Activated CD4-positive, alpha-beta T cell treated with anti-CD3 and anti-CD28 coated beads for 4 hours (primary cell): ENCODE results near the gene MTA2.

Source experiments
- DNase-seq, 2 donors: peaks; one replicate each; pipeline ENCODE4 v3.0.0-alpha.2; 2020

The MTA2 gene

DNA sequence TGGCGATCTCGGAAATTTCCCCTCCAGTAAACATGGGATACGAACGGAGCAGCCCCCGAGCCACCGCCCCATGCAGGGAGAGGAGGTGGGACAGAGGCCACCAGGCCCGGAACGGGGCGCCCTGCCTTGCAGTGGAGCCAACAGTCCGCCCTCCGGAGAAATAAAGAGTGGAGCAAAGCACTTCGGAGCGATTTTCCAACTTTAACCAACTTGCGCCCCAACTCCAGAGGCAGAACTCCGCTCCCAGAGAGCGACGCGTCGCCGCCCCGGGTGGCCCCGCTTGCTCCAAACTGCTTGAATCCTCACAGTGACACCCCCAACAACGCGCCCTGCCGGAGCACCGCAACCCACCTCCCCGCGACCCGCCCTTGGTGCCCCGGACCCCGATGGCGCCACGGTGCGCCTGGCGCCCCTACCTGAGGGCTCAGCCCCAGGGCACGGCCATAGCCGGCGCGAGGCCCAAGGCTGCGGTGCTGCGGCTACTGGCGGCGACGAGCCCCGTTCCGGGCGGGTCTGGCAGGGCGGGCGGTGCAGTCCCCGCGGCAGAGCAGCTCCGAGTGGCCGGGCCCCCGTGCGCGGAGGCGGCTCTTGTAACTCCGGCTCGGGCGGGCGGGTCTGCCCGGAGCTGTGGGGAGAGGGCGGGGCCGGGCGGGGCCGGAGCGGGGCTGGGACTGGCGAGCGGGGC lies 55.3 kb downstream of the MTA2 start, which contains the start of gene AHNAK:
AHNAK (minus strand) TSS at position 563 of the 685 bp plus-strand sequence. CDS start 10,708 bp downstream, outside the sequence.
- peak; percentile 56 to 66 for DNase-seq

DNA sequence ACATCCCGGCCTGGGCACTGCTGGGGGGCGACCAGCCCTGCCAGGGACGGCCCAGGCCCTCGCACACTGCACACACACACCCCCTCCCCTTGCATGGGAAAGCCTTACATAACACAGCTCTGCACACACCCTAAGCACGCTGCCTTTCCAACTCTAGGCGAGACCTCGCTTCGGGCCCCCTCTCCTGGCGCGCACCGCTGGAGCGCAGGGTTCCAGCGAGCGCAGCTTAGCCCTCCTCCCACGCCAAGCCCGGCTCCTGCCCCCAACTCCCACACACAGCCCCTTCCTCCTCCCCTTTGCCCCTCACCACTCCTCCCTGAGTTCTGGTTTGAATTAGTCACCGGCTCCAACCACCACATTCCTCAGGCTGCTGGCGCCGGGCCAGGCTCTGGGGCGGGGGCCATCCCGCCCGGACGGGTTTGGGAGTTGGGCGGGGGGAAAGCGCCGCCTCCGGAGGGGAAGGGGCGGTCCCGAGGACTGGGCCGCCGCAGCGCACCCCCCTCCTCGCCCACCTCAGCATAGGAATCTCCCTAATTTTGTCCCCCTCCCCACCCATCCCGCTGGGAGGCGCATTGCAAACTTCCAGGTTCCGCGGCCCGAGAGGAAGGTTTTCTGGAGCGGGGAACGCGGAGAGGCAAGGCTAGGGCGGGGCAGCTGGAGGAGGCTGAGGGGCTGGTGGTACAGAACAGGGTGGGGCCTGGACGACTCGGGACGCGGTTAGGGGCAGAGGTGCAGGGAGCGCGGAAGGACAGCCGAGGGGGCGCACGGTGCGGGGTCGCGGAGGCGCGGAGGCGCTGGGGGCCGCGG lies 56.0 kb downstream of the MTA2 start:
- DNase-seq = peak; percentile 73 to 81

DNA sequence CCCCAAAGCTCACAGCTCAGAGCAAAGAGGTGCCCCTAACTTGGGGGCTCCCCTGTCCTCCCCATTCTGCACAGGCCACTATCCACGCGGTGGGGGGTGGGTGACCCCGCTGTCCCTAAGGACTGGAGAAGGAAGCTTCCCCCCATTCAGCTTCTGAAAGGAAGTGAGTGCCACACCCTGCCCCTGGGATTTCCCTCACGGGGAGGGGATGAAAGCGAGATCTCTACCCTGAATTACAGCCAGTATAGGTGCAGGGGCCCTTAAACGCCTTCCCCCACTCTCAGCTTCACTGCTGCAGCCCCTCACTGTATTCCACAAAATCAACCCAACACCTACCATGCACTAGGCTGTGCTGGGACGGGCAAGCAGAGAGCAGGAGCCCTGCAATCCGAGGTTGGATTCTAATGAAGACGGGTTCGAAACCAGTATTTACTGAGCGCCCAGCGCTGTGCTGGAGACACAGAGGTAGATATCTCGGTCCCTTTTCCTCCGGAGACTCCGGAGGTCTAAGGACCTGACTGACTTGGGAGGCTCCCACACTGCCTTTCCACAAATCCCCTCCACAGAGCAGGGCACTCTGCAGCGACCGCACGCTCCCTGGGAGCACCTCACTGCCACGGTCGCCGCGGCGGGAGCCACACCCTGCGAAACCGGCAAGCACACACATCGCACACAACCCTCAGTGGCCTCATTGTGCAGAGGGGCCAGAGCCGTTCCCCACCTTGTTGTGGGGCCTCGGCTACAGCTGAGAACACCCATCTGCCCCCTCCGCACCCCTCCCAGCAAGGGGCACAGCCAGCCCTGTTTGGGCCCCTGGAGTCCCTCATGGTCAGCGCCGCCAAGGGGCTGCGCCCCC lies 56.9 kb downstream of the MTA2 start:
- no peak for DNase-seq

- DNase-seq = no peak
These were observed 57.8 kb downstream of the MTA2 start for GRCh38 chr11:62543680-62544444.
